K562 (cell line): Measurements from ENCODE around the gene HJV. TPM values are rescaled to one million over a fixed set of nuclear protein-coding genes. Genes with fewer than 3 reads are reported as not detected.

Experiments
- ATF1 ChIP-seq, 2 experiments: fragments of 450-650 bp in 1 of 2; IDR thresholded peaks; 2 replicates each; pipeline ENCODE4 v1.6.1; 2016; ENCODE audit warnings: missing compliant biosample characterization in 1 of 2, missing genetic modification characterization in 1 of 2
- CBFB ChIP-seq: sonication (generic); formaldehyde crosslinking; IDR thresholded peaks from 2 replicates; pipeline ENCODE4 v1.4.0; 2020; ENCODE audit warnings: mild to moderate bottlenecking, missing genetic modification reagents
- KDM1A ChIP-seq, 2 experiments: fragments of 450-650 bp; IDR thresholded peaks; 2 replicates each; pipeline ENCODE4 v1.6.1; 2016; ENCODE audit warnings: mild to moderate bottlenecking in 2 of 2
- MTA3 ChIP-seq: fragments of 450-650 bp; formaldehyde crosslinking; IDR thresholded peaks from 2 replicates; pipeline ENCODE4 v1.6.1; 2017; ENCODE audit warnings: mild to moderate bottlenecking, borderline replicate concordance
- NCOR1 ChIP-seq: fragments of 450-650 bp; IDR thresholded peaks from 2 replicates; pipeline ENCODE4 v1.6.1; 2016; ENCODE audit warnings: mild to moderate bottlenecking, moderate library complexity
- NR2F6 ChIP-seq: fragments of 450-650 bp; formaldehyde crosslinking; IDR thresholded peaks from 2 replicates; pipeline ENCODE4 v1.4.0; 2020; ENCODE audit warnings: mild to moderate bottlenecking
- RAD21 ChIP-seq, 2 experiments: fragments of 250-450 bp in 1 of 2; fragments of 450-650 bp in 1 of 2; sonication (Bioruptor Pico) in 1 of 2; formaldehyde crosslinking in 1 of 2; IDR thresholded peaks in 1 of 2; conservative IDR thresholded peaks in 1 of 2; 2 replicates each; pipeline versions ENCODE4 v1.4.0 to v1.8.0; 2020 to 2022; ENCODE audit warnings: mild to moderate bottlenecking in 2 of 2, moderate library complexity in 1 of 2
- RHOXF2B ChIP-seq: fragments of 250-450 bp; sonication (Bioruptor Pico); conservative IDR thresholded peaks from 2 replicates; pipeline ENCODE4 v1.5.1; 2021
- SIN3A ChIP-seq, 2 experiments: fragments of 150-350 bp in 1 of 2; IDR thresholded peaks; 2 replicates each; pipeline ENCODE4 v1.6.1; 2011 to 2016; ENCODE audit warnings: borderline replicate concordance in 2 of 2, low read depth in 2 of 2, low read length in 2 of 2, mild to moderate bottlenecking in 2 of 2, moderate library complexity in 2 of 2; ENCODE audit not compliant: control insufficient read depth in 1 of 2
- TCF3 ChIP-seq: sonication (generic); formaldehyde crosslinking; IDR thresholded peaks from 2 replicates; pipeline ENCODE4 v1.4.0; 2020; ENCODE audit warnings: mild to moderate bottlenecking, missing genetic modification reagents
- ZNF232 ChIP-seq: sonication (generic); formaldehyde crosslinking; IDR thresholded peaks from 2 replicates; pipeline ENCODE4 v1.8.0; 2022; ENCODE audit warnings: mild to moderate bottlenecking, missing genetic modification reagents
- ZNF3 ChIP-seq: fragments of 250-450 bp; sonication (Bioruptor Pico); IDR thresholded peaks from 2 replicates; pipeline ENCODE4 v1.5.0; 2021; ENCODE audit warnings: mild to moderate bottlenecking, moderate library complexity
- ZNF445 ChIP-seq: fragments of 250-450 bp; sonication (Bioruptor Pico); IDR thresholded peaks from 2 replicates; pipeline ENCODE4 v1.4.0; 2020; ENCODE audit warnings: low read depth, mild to moderate bottlenecking, moderate library complexity
- ZNF583 ChIP-seq: fragments of 250-450 bp; sonication (Bioruptor Pico); IDR thresholded peaks from 2 replicates; pipeline ENCODE4 v1.4.0; 2020
- ZZZ3 ChIP-seq: fragments of 450-650 bp; IDR thresholded peaks from 2 replicates; pipeline ENCODE4 v1.6.1; 2016; ENCODE audit warnings: antibody characterized with exemption, mild to moderate bottlenecking, moderate library complexity
- polyA plus RNA-seq, 8 experiments: library from polyadenylated mRNA; depleted of rRNA in 4 of 8; stranded (reverse) in 5 of 8; unstranded in 3 of 8; fragments of >200 nt; fragmentation: Nextera tagmentation in 2 of 8; fragmentation: Illumina TruSeq in 1 of 8; extraction: Ambion mirVana in 2 of 8; extraction: Trizol in 1 of 8; gene quantifications; 2 replicates each; pipeline versions ENCODE4 v1.2.1 to v1.2.3, GENCODE V29; 2011 to 2014; ENCODE audit warnings: inconsistent platforms in 1 of 8, missing spikeins in 1 of 8
- total RNA-seq, 7 experiments: library from RNA; depleted of rRNA in 6 of 7; stranded (reverse); fragments of >200 nt in 6 of 7; fragmentation: Illumina TruSeq in 2 of 7; extraction: Trizol in 2 of 7; gene quantifications; 2 replicates each; pipeline versions ENCODE4 v1.2.1 to v1.2.3, GENCODE V29; 2011 to 2021; ENCODE audit warnings: low replicate concordance in 1 of 7
- TF ChIP-seq, protein P1 (sequence below): fragments of 250-450 bp; sonication (Bioruptor Pico); IDR thresholded peaks from 2 replicates; pipeline ENCODE4 v1.4.0; 2020
- TF ChIP-seq, protein P2 (sequence below): fragments of 200-800 bp; sonication (Bioruptor generic); IDR thresholded peaks from 2 replicates; pipeline ENCODE4 v1.6.1; 2016; ENCODE audit warnings: missing genetic modification characterization, missing compliant biosample characterization

Gene HJV
- total and polyA plus RNA-seq, 9 of the 15 experiments (the other 6 are each of a cell fraction or from before 2014, with no cell fraction given): 1.0 to 6.6 (median 2.4) TPM

DNA sequence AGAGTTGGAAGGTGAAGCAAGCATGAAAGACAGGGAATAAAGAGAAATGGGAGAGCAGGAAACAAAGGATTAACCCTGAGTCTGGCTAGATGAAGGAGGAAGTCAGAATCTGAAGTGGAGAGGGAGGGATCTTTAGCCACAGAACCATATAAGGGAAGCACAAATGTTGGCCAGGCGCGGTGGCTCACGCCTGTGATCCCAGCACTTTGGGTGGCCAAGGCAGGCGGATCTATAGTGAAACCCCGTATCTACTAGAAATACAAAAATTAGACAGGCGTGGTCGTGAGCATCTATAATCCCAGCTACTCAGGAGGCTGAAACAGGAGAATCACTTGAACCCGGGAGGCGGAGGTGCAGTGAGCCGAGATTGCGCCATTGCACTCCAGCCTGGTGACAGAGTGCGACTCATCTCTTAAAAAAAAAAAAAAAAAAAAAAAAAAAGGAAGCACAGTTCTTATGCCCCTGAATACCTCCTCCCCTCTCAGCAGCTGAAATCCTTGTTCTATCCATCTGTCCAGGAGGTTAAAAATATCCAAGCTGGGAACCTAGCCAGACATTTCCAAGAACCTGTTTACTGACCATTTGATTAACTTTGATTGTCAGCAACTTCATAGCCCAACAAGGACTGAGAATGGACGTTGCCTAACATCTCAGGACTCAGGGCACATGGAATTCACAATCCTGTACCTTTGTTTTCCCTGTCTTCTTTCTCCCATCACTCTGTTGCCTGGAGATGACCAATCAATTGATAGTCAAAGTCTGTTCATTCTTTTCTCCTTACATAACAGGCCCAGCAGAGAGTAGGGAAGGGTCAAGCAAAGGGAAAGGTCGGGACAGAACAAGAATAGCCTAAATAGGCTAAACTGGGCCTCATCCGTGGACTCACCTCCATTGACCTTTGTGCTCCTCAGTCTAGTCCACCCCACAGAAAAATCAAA, 35.8 kb downstream of the HJV start (continued):
- TF ChIP-seq, protein P1, sequence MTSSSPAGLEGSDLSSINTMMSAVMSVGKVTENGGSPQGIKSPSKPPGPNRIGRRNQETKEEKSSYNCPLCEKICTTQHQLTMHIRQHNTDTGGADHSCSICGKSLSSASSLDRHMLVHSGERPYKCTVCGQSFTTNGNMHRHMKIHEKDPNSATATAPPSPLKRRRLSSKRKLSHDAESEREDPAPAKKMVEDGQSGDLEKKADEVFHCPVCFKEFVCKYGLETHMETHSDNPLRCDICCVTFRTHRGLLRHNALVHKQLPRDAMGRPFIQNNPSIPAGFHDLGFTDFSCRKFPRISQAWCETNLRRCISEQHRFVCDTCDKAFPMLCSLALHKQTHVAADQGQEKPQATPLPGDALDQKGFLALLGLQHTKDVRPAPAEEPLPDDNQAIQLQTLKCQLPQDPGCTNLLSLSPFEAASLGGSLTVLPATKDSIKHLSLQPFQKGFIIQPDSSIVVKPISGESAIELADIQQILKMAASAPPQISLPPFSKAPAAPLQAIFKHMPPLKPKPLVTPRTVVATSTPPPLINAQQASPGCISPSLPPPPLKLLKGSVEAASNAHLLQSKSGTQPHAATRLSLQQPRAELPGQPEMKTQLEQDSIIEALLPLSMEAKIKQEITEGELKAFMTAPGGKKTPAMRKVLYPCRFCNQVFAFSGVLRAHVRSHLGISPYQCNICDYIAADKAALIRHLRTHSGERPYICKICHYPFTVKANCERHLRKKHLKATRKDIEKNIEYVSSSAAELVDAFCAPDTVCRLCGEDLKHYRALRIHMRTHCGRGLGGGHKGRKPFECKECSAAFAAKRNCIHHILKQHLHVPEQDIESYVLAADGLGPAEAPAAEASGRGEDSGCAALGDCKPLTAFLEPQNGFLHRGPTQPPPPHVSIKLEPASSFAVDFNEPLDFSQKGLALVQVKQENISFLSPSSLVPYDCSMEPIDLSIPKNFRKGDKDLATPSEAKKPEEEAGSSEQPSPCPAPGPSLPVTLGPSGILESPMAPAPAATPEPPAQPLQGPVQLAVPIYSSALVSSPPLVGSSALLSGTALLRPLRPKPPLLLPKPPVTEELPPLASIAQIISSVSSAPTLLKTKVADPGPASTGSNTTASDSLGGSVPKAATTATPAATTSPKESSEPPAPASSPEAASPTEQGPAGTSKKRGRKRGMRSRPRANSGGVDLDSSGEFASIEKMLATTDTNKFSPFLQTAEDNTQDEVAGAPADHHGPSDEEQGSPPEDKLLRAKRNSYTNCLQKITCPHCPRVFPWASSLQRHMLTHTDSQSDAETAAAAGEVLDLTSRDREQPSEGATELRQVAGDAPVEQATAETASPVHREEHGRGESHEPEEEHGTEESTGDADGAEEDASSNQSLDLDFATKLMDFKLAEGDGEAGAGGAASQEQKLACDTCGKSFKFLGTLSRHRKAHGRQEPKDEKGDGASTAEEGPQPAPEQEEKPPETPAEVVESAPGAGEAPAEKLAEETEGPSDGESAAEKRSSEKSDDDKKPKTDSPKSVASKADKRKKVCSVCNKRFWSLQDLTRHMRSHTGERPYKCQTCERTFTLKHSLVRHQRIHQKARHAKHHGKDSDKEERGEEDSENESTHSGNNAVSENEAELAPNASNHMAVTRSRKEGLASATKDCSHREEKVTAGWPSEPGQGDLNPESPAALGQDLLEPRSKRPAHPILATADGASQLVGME (CRISPR knock-in tag): no peak
- TF ChIP-seq MTA3: no peak
- no peak for TF ChIP-seq SIN3A (IDR thresholded peaks at IDR 0.05; ENCODE audit: borderline replicate concordance in 2 of 2, control insufficient read depth in 1 of 2, low read depth in 2 of 2, low read length in 2 of 2)
- no peak for TF ChIP-seq ZZZ3
- TF ChIP-seq NR2F6 (CRISPR knock-in tag): no peak
- 0 out of 2 replicates have a peak, but pooled peaks have one; percentile 27 for TF ChIP-seq TCF3 (CRISPR knock-in tag)
- no peak for TF ChIP-seq ZNF583 (CRISPR knock-in tag)
- no peak for TF ChIP-seq RHOXF2B (CRISPR knock-in tag)
- TF ChIP-seq ZNF232 (CRISPR knock-in tag): no peak
- TF ChIP-seq NCOR1: no peak
- TF ChIP-seq ATF1 (CRISPR knock-in tag; IDR thresholded peaks at IDR 0.05): no peak
- no peak for TF ChIP-seq ATF1 (tag; IDR thresholded peaks at IDR 0.05)
- TF ChIP-seq, protein P2, sequence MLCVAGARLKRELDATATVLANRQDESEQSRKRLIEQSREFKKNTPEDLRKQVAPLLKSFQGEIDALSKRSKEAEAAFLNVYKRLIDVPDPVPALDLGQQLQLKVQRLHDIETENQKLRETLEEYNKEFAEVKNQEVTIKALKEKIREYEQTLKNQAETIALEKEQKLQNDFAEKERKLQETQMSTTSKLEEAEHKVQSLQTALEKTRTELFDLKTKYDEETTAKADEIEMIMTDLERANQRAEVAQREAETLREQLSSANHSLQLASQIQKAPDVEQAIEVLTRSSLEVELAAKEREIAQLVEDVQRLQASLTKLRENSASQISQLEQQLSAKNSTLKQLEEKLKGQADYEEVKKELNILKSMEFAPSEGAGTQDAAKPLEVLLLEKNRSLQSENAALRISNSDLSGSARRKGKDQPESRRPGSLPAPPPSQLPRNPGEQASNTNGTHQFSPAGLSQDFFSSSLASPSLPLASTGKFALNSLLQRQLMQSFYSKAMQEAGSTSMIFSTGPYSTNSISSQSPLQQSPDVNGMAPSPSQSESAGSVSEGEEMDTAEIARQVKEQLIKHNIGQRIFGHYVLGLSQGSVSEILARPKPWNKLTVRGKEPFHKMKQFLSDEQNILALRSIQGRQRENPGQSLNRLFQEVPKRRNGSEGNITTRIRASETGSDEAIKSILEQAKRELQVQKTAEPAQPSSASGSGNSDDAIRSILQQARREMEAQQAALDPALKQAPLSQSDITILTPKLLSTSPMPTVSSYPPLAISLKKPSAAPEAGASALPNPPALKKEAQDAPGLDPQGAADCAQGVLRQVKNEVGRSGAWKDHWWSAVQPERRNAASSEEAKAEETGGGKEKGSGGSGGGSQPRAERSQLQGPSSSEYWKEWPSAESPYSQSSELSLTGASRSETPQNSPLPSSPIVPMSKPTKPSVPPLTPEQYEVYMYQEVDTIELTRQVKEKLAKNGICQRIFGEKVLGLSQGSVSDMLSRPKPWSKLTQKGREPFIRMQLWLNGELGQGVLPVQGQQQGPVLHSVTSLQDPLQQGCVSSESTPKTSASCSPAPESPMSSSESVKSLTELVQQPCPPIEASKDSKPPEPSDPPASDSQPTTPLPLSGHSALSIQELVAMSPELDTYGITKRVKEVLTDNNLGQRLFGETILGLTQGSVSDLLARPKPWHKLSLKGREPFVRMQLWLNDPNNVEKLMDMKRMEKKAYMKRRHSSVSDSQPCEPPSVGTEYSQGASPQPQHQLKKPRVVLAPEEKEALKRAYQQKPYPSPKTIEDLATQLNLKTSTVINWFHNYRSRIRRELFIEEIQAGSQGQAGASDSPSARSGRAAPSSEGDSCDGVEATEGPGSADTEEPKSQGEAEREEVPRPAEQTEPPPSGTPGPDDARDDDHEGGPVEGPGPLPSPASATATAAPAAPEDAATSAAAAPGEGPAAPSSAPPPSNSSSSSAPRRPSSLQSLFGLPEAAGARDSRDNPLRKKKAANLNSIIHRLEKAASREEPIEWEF: peak; percentile 28; the same call in 1 of the 2 replicates
- TF ChIP-seq ZNF3 (CRISPR knock-in tag): no peak
- TF ChIP-seq KDM1A (IDR thresholded peaks at IDR 0.05): peak; percentile 66
- no peak for TF ChIP-seq RAD21 (CRISPR knock-in tag; conservative IDR thresholded peaks at IDR 0.05 in 1 of 2, IDR thresholded peaks at IDR 0.05 in 1 of 2)
- TF ChIP-seq CBFB (CRISPR knock-in tag): no peak
- TF ChIP-seq ZNF445 (CRISPR knock-in tag): no peak
